ENCODE measurements around the gene GNB1L. TPM values are rescaled to one million over a fixed set of nuclear protein-coding genes. Genes with fewer than 3 reads are reported as not detected.

Gene GNB1L
- total and polyA plus RNA-seq, 9 of the 15 experiments (the other 6 are each of a cell fraction or from before 2014, with no cell fraction given): 0.56 to 50.5 (median 10.2) TPM

GRCh38 chr22:19823191-19823901, 31.3 kb downstream of the GNB1L start (continued):
- TF ChIP-seq ZNF311 (CRISPR knock-in tag; IDR thresholded peaks at IDR 0.05): no peak
- TF ChIP-seq HDAC2 (IDR thresholded peaks at IDR 0.05): no peak
- no peak for TF ChIP-seq E2F8 (IDR thresholded peaks at IDR 0.05; ENCODE audit: low read depth, partially characterized antibody)
- no peak for TF ChIP-seq HNRNPH1 (optimal IDR thresholded peaks at IDR 0.05; ENCODE audit: low read depth, low read length)
- TF ChIP-seq IFI16 (CRISPR knock-in tag; IDR thresholded peaks at IDR 0.05): no peak
- no peak for TF ChIP-seq GATA2 (CRISPR knock-in tag; IDR thresholded peaks at IDR 0.05)
- TF ChIP-seq OTX1 (CRISPR knock-in tag; IDR thresholded peaks at IDR 0.05): peak; percentile 38; the same call in 1 of the 2 replicates
- TF ChIP-seq ZNF121 (CRISPR knock-in tag; conservative IDR thresholded peaks at IDR 0.05): no peak
- TF ChIP-seq E2F4 (CRISPR knock-in tag; IDR thresholded peaks at IDR 0.05; ENCODE audit: low read depth): no peak
- 0 out of 2 replicates have a peak, but pooled peaks have one; percentile 8 for TF ChIP-seq ETS1 (conservative IDR thresholded peaks at IDR 0.05; ENCODE audit: control insufficient read depth, low read depth, low read length)
- TF ChIP-seq ARID4B (CRISPR knock-in tag; IDR thresholded peaks at IDR 0.05): no peak
- TF ChIP-seq SETDB1 (IDR thresholded peaks at IDR 0.05; ENCODE audit: low read length): peak; percentile 55
